Transverse colon (tissue), 4 donors: ENCODE data around the gene KCNQ4.

Source experiments
- CTCF ChIP-seq, 5 experiments: fragments of 200-600 bp in 3 of 5; fragments of 450-650 bp in 2 of 5; sonication (generic) in 3 of 5; IDR thresholded peaks; 1 replicate in 2 of 5; 2 replicates in 3 of 5; pipeline ENCODE4 v1.5.1; 2016 to 2017; ENCODE audit warnings: antibody characterized with exemption in 5 of 5, inconsistent platforms in 3 of 5, mild to moderate bottlenecking in 2 of 5, moderate library complexity in 1 of 5
- EP300 ChIP-seq: sonication (generic); formaldehyde crosslinking; IDR thresholded peaks from one replicate; pipeline ENCODE4 v1.6.1; 2017; ENCODE audit warnings: antibody characterized with exemption, low read depth
- POLR2A ChIP-seq: fragments of 450-650 bp; IDR thresholded peaks from one replicate; pipeline ENCODE4 v1.6.1; 2016; ENCODE audit warnings: antibody characterized with exemption, mild to moderate bottlenecking, moderate library complexity
- POLR2AphosphoS5 ChIP-seq, 3 donors: sonication (generic); formaldehyde crosslinking; IDR thresholded peaks; one replicate each; pipeline ENCODE4 v1.6.1; 2016; ENCODE audit warnings: antibody characterized with exemption in 3 of 3

GRCh38 chr1:40762144-40762923 is 21.3 kb upstream of the KCNQ4 start:
- TF ChIP-seq CTCF (IDR thresholded peaks at IDR 0.05) (no peak), POLR2A (no peak), POLR2AphosphoS5 (IDR thresholded peaks at IDR 0.05) (no peak), EP300 (no peak)
